SK-N-SH (cell line): ENCODE results near the gene GTF2I. TPM values are rescaled to one million over a fixed set of nuclear protein-coding genes. Genes with fewer than 3 reads are reported as not detected.
"Not testable (repeated sequence)": the region's sequence is repeated elsewhere in the genome, so short reads cannot be mapped to it uniquely, and the experiment has no call there.

ENCODE experiments used
- CTCF ChIA-PET: fragments of 300-600, 350-600 bp; formaldehyde crosslinking; extraction: SDS; loops from one replicate; lab custom pipeline; 2021; lab: Yijun Ruan, JAX
- POLR2A ChIA-PET: fragments of 350-600 bp; sonication (Branson Sonifier 250); formaldehyde crosslinking; extraction: SDS; loops from one replicate; lab custom pipeline; 2020; ENCODE audit warnings: antibody characterized with exemption, inconsistent platforms; lab: Yijun Ruan, JAX
- DNase-seq: peaks from one replicate; pipeline ENCODE4 v3.0.0; 2012
- H2AFZ ChIP-seq: fragments of 200-600 bp; sonication (generic); 2 replicates; pipeline ENCODE4 v1.8.1; 2016; ENCODE audit warnings: antibody characterized with exemption, mild to moderate bottlenecking, low read depth
- H3F3A ChIP-seq: fragments of 200-600 bp; sonication (generic); replicated peaks from 2 replicates; pipeline ENCODE3; 2016; ENCODE audit warnings: antibody characterized with exemption, mild to moderate bottlenecking; ENCODE audit not compliant: insufficient read depth
- H3K27ac ChIP-seq, 2 experiments: fragments of 200-500 bp in 1 of 2; fragments of 200-600 bp in 1 of 2; sonication (Bioruptor generic) in 1 of 2; sonication (generic), shearing (Covaris generic) in 1 of 2; 2 replicates each; pipeline versions ENCODE4 v1.5.1 to v1.6.1; 2014 to 2016; ENCODE audit warnings: low read depth in 2 of 2, inconsistent platforms in 1 of 2, low read length in 1 of 2, mild to moderate bottlenecking in 1 of 2, mixed read lengths in 1 of 2
- H3K27me3 ChIP-seq: fragments of 200-600 bp; sonication (generic), shearing (Covaris generic); 2 replicates; pipeline ENCODE4 v1.6.1; 2016; ENCODE audit warnings: mixed run types; ENCODE audit not compliant: insufficient read depth
- H3K36me3 ChIP-seq, 2 experiments: fragments of 200-500 bp in 1 of 2; fragments of 200-600 bp in 1 of 2; sonication (Bioruptor generic) in 1 of 2; sonication (generic) in 1 of 2; replicated peaks in 1 of 2; 2 replicates each; pipeline versions ENCODE3 to v1.5.1; 2014 to 2016; ENCODE audit warnings: low read length in 1 of 2, mild to moderate bottlenecking in 1 of 2; ENCODE audit not compliant: insufficient read depth in 2 of 2, control insufficient read depth in 1 of 2
- H3K4me1 ChIP-seq, 2 experiments: fragments of 200-500 bp in 1 of 2; fragments of 200-600 bp in 1 of 2; sonication (Bioruptor generic) in 1 of 2; sonication (generic), shearing (Covaris generic) in 1 of 2; 2 replicates each; pipeline versions ENCODE4 v1.5.1 to v1.6.1; 2014 to 2016; ENCODE audit warnings: low read depth in 1 of 2, low read length in 1 of 2, mixed run types in 1 of 2; ENCODE audit not compliant: insufficient read depth in 2 of 2, control insufficient read depth in 1 of 2
- H3K4me2 ChIP-seq: fragments of 200-600 bp; sonication (generic), shearing (Covaris generic); 2 replicates; pipeline ENCODE4 v1.6.1; 2017; ENCODE audit warnings: mixed run types
- H3K4me3 ChIP-seq, 2 experiments: fragments of 200-500 bp in 1 of 2; fragments of 200-600 bp in 1 of 2; sonication (Bioruptor generic) in 1 of 2; sonication (generic), shearing (Covaris generic) in 1 of 2; 2 replicates each; pipeline versions ENCODE4 v1.5.1 to v1.8.1; 2014 to 2016; ENCODE audit warnings: low read depth in 2 of 2, inconsistent platforms in 1 of 2, low read length in 1 of 2, mild to moderate bottlenecking in 1 of 2, mixed read lengths in 1 of 2, moderate library complexity in 1 of 2
- H3K79me2 ChIP-seq: fragments of 200-600 bp; sonication (generic); 2 replicates; pipeline ENCODE4 v1.8.1; 2017; ENCODE audit warnings: mild to moderate bottlenecking; ENCODE audit not compliant: insufficient read depth
- H3K9ac ChIP-seq: fragments of 200-600 bp; sonication (generic); 2 replicates; pipeline ENCODE4 v1.6.1; 2017; ENCODE audit warnings: mixed run types
- H3K9me2 ChIP-seq: fragments of 200-600 bp; sonication (generic); 2 replicates; pipeline ENCODE4 v1.6.1; 2017; ENCODE audit warnings: mixed run types
- H3K9me3 ChIP-seq: fragments of 200-600 bp; sonication (generic); 2 replicates; pipeline ENCODE4 v1.6.1; 2017; ENCODE audit warnings: mixed run types, mild to moderate bottlenecking, moderate library complexity
- H4K20me1 ChIP-seq: fragments of 200-600 bp; sonication (generic); 2 replicates; pipeline ENCODE4 v1.6.1; 2017; ENCODE audit warnings: mild to moderate bottlenecking, mixed run types; ENCODE audit not compliant: insufficient read depth
- CHD2 ChIP-seq: fragments of 150-350 bp; IDR thresholded peaks from 2 replicates; pipeline ENCODE4 v1.6.1; 2018; ENCODE audit warnings: low read length; ENCODE audit not compliant: partially characterized antibody
- FOSL2 ChIP-seq: IDR thresholded peaks from 2 replicates; pipeline ENCODE4 v1.4.0; 2012; ENCODE audit warnings: low read depth, mild to moderate bottlenecking, moderate library complexity, borderline replicate concordance
- GABPA ChIP-seq: IDR thresholded peaks from 2 replicates; pipeline ENCODE4 v1.4.0; 2012; ENCODE audit warnings: low read depth, mild to moderate bottlenecking
- MEF2A ChIP-seq: IDR thresholded peaks from 2 replicates; pipeline ENCODE4 v1.4.0; 2012; ENCODE audit warnings: low read depth, borderline replicate concordance
- MXI1 ChIP-seq: IDR thresholded peaks from 2 replicates; pipeline ENCODE4 v1.6.1; 2012; ENCODE audit warnings: mild to moderate bottlenecking, low read depth, low read length, improper control_type of control experiment
- PBX3 ChIP-seq: IDR thresholded peaks from 2 replicates; pipeline ENCODE4; 2012
- REST ChIP-seq: IDR thresholded peaks from 2 replicates; pipeline ENCODE4 v1.6.1; 2012; ENCODE audit warnings: mild to moderate bottlenecking, low read depth, low read length, moderate library complexity
- RXRA ChIP-seq: IDR thresholded peaks from 2 replicates; pipeline ENCODE4 v1.4.0; 2012; ENCODE audit warnings: low read depth, mild to moderate bottlenecking, borderline replicate concordance
- SIN3A ChIP-seq: IDR thresholded peaks from 2 replicates; pipeline ENCODE4 v1.6.1; 2012; ENCODE audit warnings: low read depth, mild to moderate bottlenecking, low read length, moderate library complexity, borderline replicate concordance
- TAF1 ChIP-seq: IDR thresholded peaks from 2 replicates; pipeline ENCODE4 v1.6.1; 2012; ENCODE audit warnings: low read depth, mild to moderate bottlenecking, low read length, moderate library complexity, borderline replicate concordance
- USF2 ChIP-seq: fragments of 150-350 bp; IDR thresholded peaks from 2 replicates; pipeline ENCODE4 v1.6.1; 2017; ENCODE audit warnings: antibody characterized with exemption, low read length, low read depth, borderline replicate concordance
- YY1 ChIP-seq: IDR thresholded peaks from 2 replicates; pipeline ENCODE4 v1.4.0; 2012; ENCODE audit warnings: low read depth, mild to moderate bottlenecking
- ZBTB33 ChIP-seq: IDR thresholded peaks from 2 replicates; pipeline ENCODE4 v1.4.0; 2012; ENCODE audit warnings: low read depth, borderline replicate concordance
- WGBS: methylation state at CpG from one replicate; pipeline ENCODE4 v1.1.6; 2017; ENCODE audit warnings: low lambda C conversion rate; 5-methylcytosine and 5-hydroxymethylcytosine counted together
- polyA plus RNA-seq, 3 experiments: library from polyadenylated mRNA; depleted of rRNA; stranded (reverse); fragments of >200 nt; gene quantifications; 2 replicates each; pipeline ENCODE4 v1.2.3, GENCODE V29; 2012

Gene GTF2I
- polyA plus RNA-seq, 1 of the 3 experiments (the other 2 are of a cell fraction): 90.5 TPM

- TF ChIP-seq MEF2A: no peak
- TF ChIP-seq REST: no peak
- TF ChIP-seq GABPA: no peak
- no peak for TF ChIP-seq CHD2
- TF ChIP-seq YY1: no peak
- TF ChIP-seq RXRA: no peak
- no peak for TF ChIP-seq MXI1
- TF ChIP-seq TAF1: no peak
- TF ChIP-seq FOSL2: no peak
- TF ChIP-seq ZBTB33: no peak
- no peak for TF ChIP-seq SIN3A
- no peak for TF ChIP-seq USF2
- TF ChIP-seq PBX3: no peak
- WGBS: 97% methylated on average over 3 of the region's 3 CpGs
- H3K36me3 ChIP-seq: peaks cover 40 to 72% of the 10 kb centered on the region in 2 experiments
- peaks cover 16% of the 10 kb centered on the region for H3F3A ChIP-seq
- POLR2A ChIA-PET: no interaction called here
- H3K9me3 ChIP-seq: peaks cover 9% of the 10 kb centered on the region; the same call in 1 of the 2 replicates
- peaks cover 99% of the 10 kb centered on the region for H3K79me2 ChIP-seq
- CTCF ChIA-PET: no interaction called here
- H3K27ac ChIP-seq: no peak overlapping the region
- no peak overlapping the region for H3K4me3 ChIP-seq
- DNase-seq: no peak
- no peak overlapping the region for H3K9ac ChIP-seq
- no peaks in the 10 kb centered on the region for H3K9me2 ChIP-seq
- H2AFZ ChIP-seq: no peak overlapping the region
- peaks cover 53% of the 10 kb centered on the region for H4K20me1 ChIP-seq
- H3K27me3 ChIP-seq: no peaks in the 10 kb centered on the region
- no peaks in the 10 kb centered on the region for H3K4me1 ChIP-seq
- H3K4me2 ChIP-seq: no peak overlapping the region
Measured at GRCh38 chr7:74690474-74690873, 33.0 kb downstream of the GTF2I start.

GRCh38 chr7:74704419-74704818, 46.9 kb downstream of the GTF2I start:
- Histone ChIP-seq H3K36me3 (peaks cover 77 to 95% of the 10 kb centered on the region in 2 experiments), H3F3A (peaks cover 17% of the 10 kb centered on the region), H3K79me2 (peaks cover 43% of the 10 kb centered on the region)
- CTCF ChIA-PET, POLR2A ChIA-PET, H4K20me1 ChIP-seq, H3K4me3 ChIP-seq, H3K27me3 ChIP-seq, H2AFZ ChIP-seq, H3K9me2 ChIP-seq, H3K4me1 ChIP-seq, H3K27ac ChIP-seq, H3K9me3 ChIP-seq, DNase-seq, H3K4me2 ChIP-seq, H3K9ac ChIP-seq: not testable (repeated sequence)
- 96% methylated on average over 6 of the region's 6 CpGs for WGBS
